GM12878 (cell line): ENCODE data around the gene PRRG4.

Experiments used
- ASH2L ChIP-seq: fragments of 300-600, 200-600 bp; sonication (generic); IDR thresholded peaks from 2 replicates; pipeline ENCODE4 v1.6.1; 2017; ENCODE audit warnings: low read depth, mild to moderate bottlenecking, borderline replicate concordance
- ATF3 ChIP-seq: IDR thresholded peaks from 2 replicates; pipeline ENCODE4 v1.6.1; 2011; ENCODE audit warnings: low read depth, mild to moderate bottlenecking, low read length, moderate library complexity, borderline replicate concordance; ENCODE audit errors: extremely low read depth
- CTCF ChIP-seq, 3 experiments: IDR thresholded peaks in 2 of 3; conservative IDR thresholded peaks in 1 of 3; 2 replicates each; pipeline ENCODE4 v1.5.1; 2011; ENCODE audit warnings: low read depth in 3 of 3, low read length in 3 of 3, mild to moderate bottlenecking in 3 of 3, control low read depth in 2 of 3, moderate library complexity in 2 of 3, inconsistent platforms in 1 of 3, mixed read lengths in 1 of 3; ENCODE audit not compliant: control insufficient read depth in 2 of 3, insufficient read depth in 1 of 3; ENCODE audit errors: extremely low read depth in 1 of 3
- EZH2 ChIP-seq: IDR thresholded peaks from 2 replicates; pipeline ENCODE4 v1.6.1; 2012; ENCODE audit warnings: low read depth, mild to moderate bottlenecking, control low read depth, inconsistent platforms, low read length, borderline replicate concordance; ENCODE audit not compliant: control insufficient read depth
- PBX3 ChIP-seq: IDR thresholded peaks from 2 replicates; pipeline ENCODE4 v1.6.1; 2011; ENCODE audit warnings: mild to moderate bottlenecking, low read depth, low read length, moderate library complexity; ENCODE audit not compliant: insufficient replicate concordance
- STAT1 ChIP-seq: fragments of 450-650 bp; conservative IDR thresholded peaks from 2 replicates; pipeline ENCODE4 v1.6.1; 2014; ENCODE audit warnings: antibody characterized with exemption, mild to moderate bottlenecking
- TCF12 ChIP-seq: IDR thresholded peaks from 2 replicates; pipeline ENCODE4 v1.6.1; 2011; ENCODE audit warnings: low read depth, mild to moderate bottlenecking, low read length

GRCh38 chr11:32821917-32822560, 7.7 kb upstream of the PRRG4 start:
- TF ChIP-seq CTCF (IDR thresholded peaks at IDR 0.05 in 2 of 3, conservative IDR thresholded peaks at IDR 0.05 in 1 of 3; ENCODE audit: control insufficient read depth in 2 of 3, extremely low read depth in 1 of 3, insufficient read depth in 1 of 3, low read depth in 3 of 3, low read length in 3 of 3) (no peak), STAT1 (no peak), EZH2 (no peak), ASH2L (no peak), TCF12 (no peak), ATF3 (no peak), PBX3 (no peak)
